ENCODE data around the gene TRIM39.
"Not testable (repeated sequence)": the region's sequence is repeated elsewhere in the genome, so short reads cannot be mapped to it uniquely, and the experiment has no call there.

Gene TRIM39

GRCh38 chr6:30326526-30327231 is at the start of gene TRIM39:
TSS of gene TRIM39 (plus strand) at chr6:30326927. CDS start at chr6:30329318, 2,391 bp downstream.
- DNase-seq, result peak; percentile 46 to 84

GRCh38 chr6:30280988-30281387 is 45.7 kb upstream of the TRIM39 start:
- not testable (repeated sequence) for DNase-seq

GRCh38 chr6:30282522-30282921 is 44.2 kb upstream of the TRIM39 start:
- no peak for DNase-seq

GRCh38 chr6:30283761-30284160 is 43.0 kb upstream of the TRIM39 start:
- DNase-seq, result no peak

GRCh38 chr6:30287139-30287538 is 39.6 kb upstream of the TRIM39 start:
- DNase-seq, result no peak

GRCh38 chr6:30295837-30296236 is 30.9 kb upstream of the TRIM39 start:
- no peak for DNase-seq

- no peak for DNase-seq
Observed at GRCh38 chr6:30304002-30304401, 22.7 kb upstream of the TRIM39 start.

GRCh38 chr6:30311101-30311500 is 15.6 kb upstream of the TRIM39 start:
- DNase-seq, result no peak

GRCh38 chr6:30311671-30312070 is 15.1 kb upstream of the TRIM39 start:
- DNase-seq, result no peak

GRCh38 chr6:30312266-30312665 is 14.5 kb upstream of the TRIM39 start:
- no peak for DNase-seq

- DNase-seq, result no peak
Observed at GRCh38 chr6:30312676-30313321, 13.9 kb upstream of the TRIM39 start.

GRCh38 chr6:30315156-30315555 is 11.6 kb upstream of the TRIM39 start:
- no peak for DNase-seq

- DNase-seq, result no peak
Observed at GRCh38 chr6:30317913-30318589, 8.7 kb upstream of the TRIM39 start.

GRCh38 chr6:30319146-30319835 is 7.4 kb upstream of the TRIM39 start:
- DNase-seq, result no peak

- no peak for DNase-seq
Observed at GRCh38 chr6:30321692-30322388, 4.9 kb upstream of the TRIM39 start.

GRCh38 chr6:30322527-30323501 is 3.9 kb upstream of the TRIM39 start:
- DNase-seq, result peak in 1 of 2 experiments; percentile 20

GRCh38 chr6:30323806-30324205 is 2.9 kb upstream of the TRIM39 start:
- peak in 1 of 2 experiments; percentile 12 for DNase-seq

- peak; percentile 42 to 70 for DNase-seq
Observed at GRCh38 chr6:30325150-30325872, 1.4 kb upstream of the TRIM39 start.

GRCh38 chr6:30325873-30326525 is 728 bp upstream of the TRIM39 start:
- no peak for DNase-seq

- no peak for DNase-seq
Observed at GRCh38 chr6:30327232-30327746, 562 bp downstream of the TRIM39 start.
